HepG2 (cell line): ENCODE results near the gene NAV2. TPM values are rescaled to one million over a fixed set of nuclear protein-coding genes. Genes with fewer than 3 reads are reported as not detected.

Experiments used
- CBX2 ChIP-seq, 2 experiments: fragments of 200-600 bp in 1 of 2; sonication (generic); formaldehyde crosslinking in 1 of 2; IDR thresholded peaks; 2 replicates each; pipeline versions ENCODE4 v1.7.0 to v1.8.1; 2018 to 2022; ENCODE audit warnings: low read depth in 2 of 2, low read length in 1 of 2, mild to moderate bottlenecking in 1 of 2, missing genetic modification reagents in 1 of 2
- ELF3 ChIP-seq: IDR thresholded peaks from 2 replicates; pipeline ENCODE4 v1.6.1; 2016; ENCODE audit warnings: missing genetic modification reagents, missing compliant biosample characterization
- FOXK2 ChIP-seq: fragments of 450-650 bp; IDR thresholded peaks from 2 replicates; pipeline ENCODE4 v1.6.1; 2016
- GABPB1 ChIP-seq: IDR thresholded peaks from 2 replicates; pipeline ENCODE4 v1.6.1; 2016; ENCODE audit warnings: mild to moderate bottlenecking, missing genetic modification reagents, moderate library complexity, missing compliant biosample characterization
- MXI1 ChIP-seq: IDR thresholded peaks from 3 replicates; pipeline ENCODE4 v1.6.1; 2012; ENCODE audit warnings: low read depth, low read length, inconsistent platforms, borderline replicate concordance
- SIN3A ChIP-seq: IDR thresholded peaks from 2 replicates; pipeline ENCODE4 v1.6.1; 2011; ENCODE audit warnings: low read depth, mild to moderate bottlenecking, control low read depth, low read length, borderline replicate concordance
- SKI ChIP-seq: fragments of 450-650 bp; IDR thresholded peaks from one replicate; pipeline ENCODE4 v1.6.1; 2018; ENCODE audit warnings: mild to moderate bottlenecking; ENCODE audit not compliant: partially characterized antibody
- SRY ChIP-seq: sonication (generic); formaldehyde crosslinking; IDR thresholded peaks from 2 replicates; pipeline ENCODE4 v1.8.0; 2022; ENCODE audit warnings: mild to moderate bottlenecking, missing genetic modification reagents
- STAT5B ChIP-seq: sonication (generic); formaldehyde crosslinking; IDR thresholded peaks from 2 replicates; pipeline ENCODE4 v1.4.0; 2020; ENCODE audit warnings: missing genetic modification reagents
- TP53 ChIP-seq: sonication (generic); formaldehyde crosslinking; conservative IDR thresholded peaks from 2 replicates; pipeline ENCODE4 v1.4.0; 2020; ENCODE audit warnings: missing genetic modification reagents
- ZBTB39 ChIP-seq: sonication (generic); formaldehyde crosslinking; IDR thresholded peaks from 2 replicates; pipeline ENCODE4 v1.5.0; 2020; ENCODE audit warnings: missing genetic modification reagents
- ZNF281 ChIP-seq: sonication (generic); formaldehyde crosslinking; IDR thresholded peaks from 2 replicates; pipeline ENCODE4 v1.4.0; 2020; ENCODE audit warnings: missing genetic modification reagents, borderline replicate concordance
- ZNF296 ChIP-seq: sonication (generic); formaldehyde crosslinking; conservative IDR thresholded peaks from 2 replicates; pipeline ENCODE4 v1.5.0; 2020; ENCODE audit warnings: mild to moderate bottlenecking, missing genetic modification reagents
- ZNF441 ChIP-seq: sonication (generic); formaldehyde crosslinking; IDR thresholded peaks from 2 replicates; pipeline ENCODE4 v1.7.0; 2021; ENCODE audit warnings: missing genetic modification reagents, borderline replicate concordance
- ZNF652 ChIP-seq: IDR thresholded peaks from 2 replicates; pipeline ENCODE4 v1.6.1; 2016; ENCODE audit warnings: low read depth, borderline replicate concordance
- ZNF687 ChIP-seq: sonication (generic); formaldehyde crosslinking; IDR thresholded peaks from 2 replicates; pipeline ENCODE4 v1.5.1; 2020; ENCODE audit warnings: mild to moderate bottlenecking, missing genetic modification reagents, moderate library complexity
- ZNF7 ChIP-seq: IDR thresholded peaks from 2 replicates; pipeline ENCODE4 v1.6.1; 2016; ENCODE audit warnings: missing biosample characterization, missing genetic modification reagents
- ZNF773 ChIP-seq: sonication (generic); formaldehyde crosslinking; IDR thresholded peaks from 2 replicates; pipeline ENCODE4 v1.4.0; 2020; ENCODE audit warnings: missing genetic modification reagents, borderline replicate concordance
- ZNF790 ChIP-seq: sonication (generic); formaldehyde crosslinking; IDR thresholded peaks from 2 replicates; pipeline ENCODE4 v1.8.0; 2022; ENCODE audit warnings: missing genetic modification reagents, mild to moderate bottlenecking, borderline replicate concordance
- ZSCAN29 ChIP-seq: sonication (generic); formaldehyde crosslinking; conservative IDR thresholded peaks from 2 replicates; pipeline ENCODE4 v1.4.0; 2020; ENCODE audit warnings: mild to moderate bottlenecking, missing genetic modification reagents
- polyA plus RNA-seq, 8 experiments: library from polyadenylated mRNA; depleted of rRNA in 3 of 8; stranded (reverse) in 7 of 8; unstranded in 1 of 8; fragments of >200 nt; fragmentation: Illumina TruSeq in 4 of 8; extraction: Trizol in 4 of 8; gene quantifications; 2 replicates each; pipeline versions ENCODE4 v1.2.1 to v1.2.3, GENCODE V29; 2011 to 2016; ENCODE audit warnings: low read depth in 4 of 8, missing spikeins in 1 of 8, mixed read lengths in 1 of 8; ENCODE audit not compliant: insufficient read depth in 1 of 8
- total RNA-seq, 5 experiments: library from RNA; depleted of rRNA; stranded (reverse); fragments of >200 nt; fragmentation: Illumina TruSeq; extraction: Trizol; gene quantifications; 2 replicates each; pipeline ENCODE4 v1.2.3, GENCODE V29; 2016; ENCODE audit warnings: low read depth in 1 of 5

NAV2 gene
- total and polyA plus RNA-seq, 2 of the 13 experiments (the other 11 are each of a cell fraction or from before 2014, with no cell fraction given), result 9.3 to 34.6 TPM

GRCh38 chr11:20035701-20036601, 323.3 kb downstream of the NAV2 start (continued):
- TF ChIP-seq ZNF441 (CRISPR knock-in tag) (no peak), TP53 (0 out of 2 replicates have a peak, but pooled peaks have one; percentile 37), ZNF281 (CRISPR knock-in tag) (peak; percentile 38; the same call in 1 of the 2 replicates), GABPB1 (CRISPR knock-in tag) (peak; percentile 69), FOXK2 (no peak), SKI (no peak), MXI1 (peak; percentile 55; the same call in 1 of the 3 replicates), SIN3A (no peak), STAT5B (CRISPR knock-in tag) (0 out of 2 replicates have a peak, but pooled peaks have one; percentile 10), ZBTB39 (CRISPR knock-in tag) (peak; percentile 92), CBX2 (IDR thresholded peaks at IDR 0.05; ENCODE audit: low read depth, low read length) (no peak), CBX2 (CRISPR knock-in tag; IDR thresholded peaks at IDR 0.05; ENCODE audit: low read depth) (no peak), ZNF687 (CRISPR knock-in tag) (peak; percentile 97), SRY (CRISPR knock-in tag) (peak; percentile 48; the same call in 1 of the 2 replicates), ZSCAN29 (peak; percentile 89), ZNF652 (CRISPR knock-in tag) (peak; percentile 59), ZNF773 (CRISPR knock-in tag) (no peak), ZNF7 (CRISPR knock-in tag) (peak; percentile 48; the same call in 1 of the 2 replicates), ELF3 (CRISPR knock-in tag) (no peak; the same call in 1 of the 2 replicates), ZNF296 (CRISPR knock-in tag) (peak; percentile 94; the same call in 1 of the 2 replicates), ZNF790 (CRISPR knock-in tag) (no peak)
